HG02885 (cell line): ENCODE data around the gene RAET1E.
"Not testable (repeated sequence)": the region's sequence is repeated elsewhere in the genome, so short reads cannot be mapped to it uniquely, and the experiment has no call there.

ENCODE experiments used
- ATAC-seq: cut with Tn5 transposase; IDR thresholded peaks from one replicate; pipeline ENCODE4 v1.9.1; 2021; ENCODE audit warnings: mild to moderate bottlenecking; ENCODE audit not compliant: unreplicated experiment, poor library complexity

RAET1E gene

GRCh38 chr6:149912680-149913079 is 14.8 kb upstream of the RAET1E start:
- ATAC-seq, result not testable (repeated sequence)

GRCh38 chr6:149910721-149911151 is 12.8 kb upstream of the RAET1E start:
- ATAC-seq, result no peak

GRCh38 chr6:149909701-149910470 is 12.0 kb upstream of the RAET1E start:
- no peak for ATAC-seq

GRCh38 chr6:149908480-149908879 is 10.6 kb upstream of the RAET1E start:
- not testable (repeated sequence) for ATAC-seq

GRCh38 chr6:149907317-149907716 is 9.4 kb upstream of the RAET1E start:
- no peak for ATAC-seq

- no peak for ATAC-seq
Measured at GRCh38 chr6:149906405-149906804, 8.5 kb upstream of the RAET1E start.

- no peak for ATAC-seq
Measured at GRCh38 chr6:149905911-149906371, 8.0 kb upstream of the RAET1E start.

GRCh38 chr6:149905371-149905910 is 7.5 kb upstream of the RAET1E start:
- no peak for ATAC-seq

GRCh38 chr6:149904661-149905370 is 6.9 kb upstream of the RAET1E start:
- ATAC-seq, result no peak

GRCh38 chr6:149903938-149904611 is 6.2 kb upstream of the RAET1E start:
- ATAC-seq, result no peak

- no peak for ATAC-seq
Measured at GRCh38 chr6:149901444-149902140, 3.7 kb upstream of the RAET1E start.

- ATAC-seq, result no peak
Measured at GRCh38 chr6:149900620-149901443, 2.9 kb upstream of the RAET1E start.

GRCh38 chr6:149899926-149900619 is 2.2 kb upstream of the RAET1E start:
- ATAC-seq, result no peak

- ATAC-seq, result no peak
Measured at GRCh38 chr6:149899486-149899885, 1.6 kb upstream of the RAET1E start.

- ATAC-seq, result no peak
Measured at GRCh38 chr6:149898966-149899365, 1.1 kb upstream of the RAET1E start.

- ATAC-seq, result no peak
Measured at GRCh38 chr6:149897015-149897697, 757 bp downstream of the RAET1E start.

- no peak for ATAC-seq
Measured at GRCh38 chr6:149896491-149896890, 1.4 kb downstream of the RAET1E start.

- ATAC-seq, result no peak
Measured at GRCh38 chr6:149895833-149896271, 2.1 kb downstream of the RAET1E start.
